Trophoblast cell (in vitro differentiated cells and primary cell): ENCODE results near the gene SNAPC4.
A peak's percentile ranks its signal among the peaks of the same experiment; 100 is the strongest.

Experiments used
- DNase-seq, 2 donors: peaks; one replicate each; pipeline ENCODE4 v3.0.0-alpha.2; 2016
- H2AFZ ChIP-seq: 2 replicates; pipeline ENCODE4 v1.6.1; 2013; ENCODE audit warnings: low read length, moderate library complexity, mild to moderate bottlenecking; ENCODE audit not compliant: insufficient read depth, poor library complexity
- H2AK5ac ChIP-seq: 2 replicates; pipeline ENCODE4 v1.6.1; 2013; ENCODE audit warnings: mild to moderate bottlenecking, low read length
- H2BK120ac ChIP-seq: 2 replicates; pipeline ENCODE4 v1.6.1; 2013; ENCODE audit warnings: low read length, mild to moderate bottlenecking, moderate library complexity; ENCODE audit not compliant: insufficient read depth, poor library complexity
- H2BK12ac ChIP-seq: 2 replicates; pipeline ENCODE4 v1.6.1; 2013; ENCODE audit warnings: mild to moderate bottlenecking, low read length, moderate library complexity
- H2BK5ac ChIP-seq: 2 replicates; pipeline ENCODE4 v1.6.1; 2013; ENCODE audit warnings: low read length, low read depth, moderate library complexity, mild to moderate bottlenecking; ENCODE audit not compliant: poor library complexity
- H3K14ac ChIP-seq: 2 replicates; pipeline ENCODE4 v1.6.1; 2013; ENCODE audit warnings: mild to moderate bottlenecking, low read length
- H3K18ac ChIP-seq: 2 replicates; pipeline ENCODE4 v1.6.1; 2013; ENCODE audit warnings: mild to moderate bottlenecking, low read length
- H3K23ac ChIP-seq: 2 replicates; pipeline ENCODE4 v1.6.1; 2013; ENCODE audit warnings: low read length
- H3K27ac ChIP-seq: 2 replicates; pipeline ENCODE4 v1.5.1; 2013; ENCODE audit warnings: low read depth, mild to moderate bottlenecking, inconsistent platforms, low read length, moderate library complexity
- H3K27me3 ChIP-seq: 2 replicates; pipeline ENCODE4 v1.6.1; 2013; ENCODE audit warnings: inconsistent platforms, mild to moderate bottlenecking, low read length, moderate library complexity; ENCODE audit not compliant: insufficient read depth
- H3K36me3 ChIP-seq, 2 experiments: 1 replicate in 1 of 2; 2 replicates in 1 of 2; pipeline ENCODE4 v1.6.1; 2013; ENCODE audit warnings: low read length in 2 of 2, mild to moderate bottlenecking in 2 of 2, moderate library complexity in 1 of 2; ENCODE audit not compliant: insufficient read depth in 2 of 2, control insufficient read depth in 1 of 2
- H3K4ac ChIP-seq: 2 replicates; pipeline ENCODE4 v1.6.1; 2013; ENCODE audit warnings: low read depth, mild to moderate bottlenecking, low read length, moderate library complexity
- H3K4me1 ChIP-seq, 2 experiments: 1 replicate in 1 of 2; 2 replicates in 1 of 2; pipeline ENCODE4 v1.6.1; 2013; ENCODE audit warnings: low read length in 2 of 2, mild to moderate bottlenecking in 2 of 2, moderate library complexity in 1 of 2; ENCODE audit not compliant: insufficient read depth in 2 of 2, control insufficient read depth in 1 of 2
- H3K4me2 ChIP-seq: 2 replicates; pipeline ENCODE4 v1.6.1; 2013; ENCODE audit warnings: inconsistent platforms, mild to moderate bottlenecking, low read length, moderate library complexity
- H3K4me3 ChIP-seq: 2 replicates; pipeline ENCODE4 v1.5.1; 2013; ENCODE audit warnings: mild to moderate bottlenecking, low read depth, low read length, inconsistent platforms
- H3K79me1 ChIP-seq: one replicate; pipeline ENCODE4 v1.6.1; 2013; ENCODE audit warnings: low read length
- H3K79me2 ChIP-seq: 2 replicates; pipeline ENCODE4 v1.6.1; 2013; ENCODE audit warnings: low read length, mild to moderate bottlenecking; ENCODE audit not compliant: control insufficient read depth, insufficient read depth, poor library complexity
- H3K9ac ChIP-seq: 2 replicates; pipeline ENCODE4 v1.6.1; 2013; ENCODE audit warnings: mild to moderate bottlenecking, low read length
- H3K9me3 ChIP-seq: 2 replicates; pipeline ENCODE4 v1.6.1; 2013; ENCODE audit warnings: low read depth, mild to moderate bottlenecking, control low read depth, inconsistent platforms, low read length; ENCODE audit not compliant: insufficient read depth
- H4K12ac ChIP-seq: 2 replicates; pipeline ENCODE4 v1.6.1; 2013; ENCODE audit warnings: low read depth, mild to moderate bottlenecking, low read length, moderate library complexity
- H4K8ac ChIP-seq: 2 replicates; pipeline ENCODE4 v1.6.1; 2013; ENCODE audit warnings: low read depth, mild to moderate bottlenecking, low read length, moderate library complexity
- H4K91ac ChIP-seq: one replicate; pipeline ENCODE4 v1.6.1; 2013; ENCODE audit warnings: low read depth, mild to moderate bottlenecking, low read length, moderate library complexity
- WGBS: extraction: QIAGEN DNeasy Blood & Tissue Kit; methylation state at CpG from one replicate; pipeline ENCODE4 v1.1.7; 2013; ENCODE audit warnings: missing lambda C conversion rate; ENCODE audit not compliant: insufficient read length, insufficient coverage; ENCODE audit errors: extremely low coverage; 5-methylcytosine and 5-hydroxymethylcytosine counted together

The SNAPC4 gene

GRCh38 chr9:136422876-136423275, 22.9 kb upstream of the SNAPC4 start:
- Histone ChIP-seq H4K91ac (no peak overlapping the region), H3K9me3 (peaks cover 4% of the 10 kb centered on the region), H3K4me1 (peaks cover 0 to 2% of the 10 kb centered on the region in 2 experiments), H3K9ac (no peak overlapping the region), H3K27ac (no peak overlapping the region), H3K23ac (no peak overlapping the region), H3K79me1 (no peaks in the 10 kb centered on the region), H2AK5ac (no peak overlapping the region), H3K14ac (no peak overlapping the region), H2BK12ac (no peak overlapping the region), H3K18ac (no peak overlapping the region), H4K8ac (no peak overlapping the region), H3K36me3 (peaks cover 62 to 68% of the 10 kb centered on the region in 2 experiments), H3K27me3 (no peaks in the 10 kb centered on the region), H3K4me2 (no peak overlapping the region), H3K79me2 (no peaks in the 10 kb centered on the region), H2BK120ac (no peak overlapping the region), H2AFZ (no peak overlapping the region), H2BK5ac (no peak overlapping the region), H3K4me3 (no peak overlapping the region), H4K12ac (no peak overlapping the region), H3K4ac (no peak overlapping the region)
- no CpG with 5 or more reads among the region's 26 CpGs for WGBS
- DNase-seq: no peak

GRCh38 chr9:136421791-136422190, 21.8 kb upstream of the SNAPC4 start:
- Histone ChIP-seq H3K27me3 (no peaks in the 10 kb centered on the region), H2BK12ac (no peak overlapping the region), H4K8ac (no peak overlapping the region), H3K36me3 (peaks cover 71 to 73% of the 10 kb centered on the region in 2 experiments), H3K14ac (no peak overlapping the region), H3K27ac (no peak overlapping the region), H3K4me3 (no peak overlapping the region), H3K79me1 (no peaks in the 10 kb centered on the region), H2AK5ac (no peak overlapping the region), H3K9me3 (peaks cover 4% of the 10 kb centered on the region), H2AFZ (no peak overlapping the region), H3K23ac (no peak overlapping the region), H3K9ac (no peak overlapping the region), H3K79me2 (no peaks in the 10 kb centered on the region), H3K4ac (no peak overlapping the region), H3K4me2 (no peak overlapping the region), H4K91ac (no peak overlapping the region), H4K12ac (no peak overlapping the region), H3K18ac (no peak overlapping the region), H2BK120ac (no peak overlapping the region), H3K4me1 (peaks cover 0 to 2% of the 10 kb centered on the region in 2 experiments), H2BK5ac (no peak overlapping the region)
- no peak for DNase-seq
- WGBS: no CpG with 5 or more reads among the region's 21 CpGs

GRCh38 chr9:136419092-136419420, 19.1 kb upstream of the SNAPC4 start:
- Histone ChIP-seq H3K4me3 (no peak overlapping the region), H4K91ac (no peak overlapping the region), H3K4me1 (peaks cover 0 to 2% of the 10 kb centered on the region in 2 experiments), H3K36me3 (peaks cover 78 to 85% of the 10 kb centered on the region in 2 experiments), H2BK12ac (no peak overlapping the region), H2BK120ac (no peak overlapping the region), H3K27me3 (no peaks in the 10 kb centered on the region), H3K27ac (no peak overlapping the region), H2AFZ (no peak overlapping the region), H3K14ac (no peak overlapping the region), H2AK5ac (no peak overlapping the region), H3K4me2 (no peak overlapping the region), H4K8ac (no peak overlapping the region), H3K23ac (no peak overlapping the region), H3K18ac (no peak overlapping the region), H3K79me1 (no peaks in the 10 kb centered on the region), H3K9ac (no peak overlapping the region), H2BK5ac (no peak overlapping the region), H4K12ac (no peak overlapping the region), H3K9me3 (peaks cover 4% of the 10 kb centered on the region), H3K79me2 (no peaks in the 10 kb centered on the region), H3K4ac (no peak overlapping the region)
- no CpG with 5 or more reads among the region's 12 CpGs for WGBS
- DNase-seq: no peak

- Histone ChIP-seq H4K12ac (no peak overlapping the region), H3K18ac (no peak overlapping the region), H2BK120ac (no peak overlapping the region), H2BK12ac (no peak overlapping the region), H3K27me3 (no peaks in the 10 kb centered on the region), H3K9me3 (peaks cover 2% of the 10 kb centered on the region), H3K27ac (no peak overlapping the region), H3K9ac (no peak overlapping the region), H3K36me3 (peaks cover 79 to 85% of the 10 kb centered on the region in 2 experiments), H4K8ac (no peak overlapping the region), H3K14ac (no peak overlapping the region), H3K79me1 (no peaks in the 10 kb centered on the region), H3K4me3 (peak overlapping the region; percentile 0), H3K23ac (no peak overlapping the region), H2BK5ac (no peak overlapping the region), H3K4me2 (no peak overlapping the region), H2AFZ (no peak overlapping the region), H2AK5ac (no peak overlapping the region), H4K91ac (no peak overlapping the region), H3K4me1 (peaks cover 0 to 2% of the 10 kb centered on the region in 2 experiments), H3K79me2 (no peaks in the 10 kb centered on the region), H3K4ac (no peak overlapping the region)
- WGBS: no CpG with 5 or more reads among the region's 48 CpGs
- no peak for DNase-seq
Observed at GRCh38 chr9:136418182-136419091, 18.5 kb upstream of the SNAPC4 start.
